Mesodermal cell (in vitro differentiated cells): ENCODE data around the gene DLGAP4.

Source experiments
- H3K27ac ChIP-seq: 2 replicates; pipeline ENCODE4 v1.7.0; 2013; ENCODE audit warnings: mild to moderate bottlenecking, low read depth, low read length, moderate library complexity; ENCODE audit not compliant: severe bottlenecking
- H3K36me3 ChIP-seq: 2 replicates; pipeline ENCODE4 v1.7.1; 2013; ENCODE audit warnings: mild to moderate bottlenecking, low read length, moderate library complexity; ENCODE audit not compliant: control insufficient read depth, insufficient read depth
- H3K4me1 ChIP-seq: one replicate; pipeline ENCODE4 v1.7.1; 2013; ENCODE audit warnings: mild to moderate bottlenecking, low read length; ENCODE audit not compliant: insufficient read depth, control insufficient read depth, poor library complexity, severe bottlenecking
- H3K4me3 ChIP-seq: 2 replicates; pipeline ENCODE4 v1.7.0; 2013; ENCODE audit warnings: low read length, control low read depth, mild to moderate bottlenecking; ENCODE audit not compliant: insufficient read depth, poor library complexity, severe bottlenecking; ENCODE audit errors: extremely low read depth
- H3K9me3 ChIP-seq: 2 replicates; pipeline ENCODE4 v1.7.1; 2013; ENCODE audit warnings: mild to moderate bottlenecking, low read length, moderate library complexity; ENCODE audit not compliant: control insufficient read depth
- WGBS, 2 experiments: methylation state at CpG; one replicate each; pipeline ENCODE4 v1.1.5; 2013; ENCODE audit warnings: missing lambda C conversion rate in 2 of 2; ENCODE audit not compliant: insufficient coverage in 2 of 2; 5-methylcytosine and 5-hydroxymethylcytosine counted together

The DLGAP4 gene

GRCh38 chr20:36532388-36532787 is 226.2 kb downstream of the DLGAP4 start:
- H3K4me1 ChIP-seq = no peaks in the 10 kb centered on the region
- H3K36me3 ChIP-seq = peaks cover 24% of the 10 kb centered on the region
- H3K4me3 ChIP-seq = no peak overlapping the region
- 91 to 92% methylated on average over 6 to 8 of the region's 10 CpGs for WGBS, 2 experiments
- no peaks in the 10 kb centered on the region for H3K9me3 ChIP-seq
- H3K27ac ChIP-seq = no peak overlapping the region

- Histone ChIP-seq H3K27ac (no peak overlapping the region), H3K9me3 (no peaks in the 10 kb centered on the region), H3K4me3 (no peak overlapping the region), H3K4me1 (no peaks in the 10 kb centered on the region), H3K36me3 (peaks cover 20% of the 10 kb centered on the region)
- WGBS, 2 experiments = 95 to 96% methylated on average over 2 to 3 of the region's 3 CpGs
Observed at GRCh38 chr20:36532822-36533221, 226.7 kb downstream of the DLGAP4 start.

GRCh38 chr20:36538026-36538722 is 232.0 kb downstream of the DLGAP4 start:
- peaks cover 18% of the 10 kb centered on the region for H3K4me1 ChIP-seq
- 89 to 95% methylated on average over 10 to 11 of the region's 11 CpGs for WGBS, 2 experiments

GRCh38 chr20:36540551-36541211 is 234.5 kb downstream of the DLGAP4 start:
- peak overlapping the region; percentile 75 for H3K4me3 ChIP-seq
- H3K27ac ChIP-seq = peak overlapping the region; percentile 81
- peaks cover 34% of the 10 kb centered on the region for H3K4me1 ChIP-seq
- no peaks in the 10 kb centered on the region for H3K9me3 ChIP-seq
- peaks cover 29% of the 10 kb centered on the region for H3K36me3 ChIP-seq
- WGBS, 2 experiments = 24 to 37% methylated on average over 31 to 36 of the region's 41 CpGs

More at GRCh38 chr20:36538026-36538722, 232.0 kb downstream of the DLGAP4 start:
- Histone ChIP-seq H3K36me3 (peaks cover 10% of the 10 kb centered on the region), H3K9me3 (no peaks in the 10 kb centered on the region), H3K27ac (no peak overlapping the region), H3K4me3 (no peak overlapping the region)

- WGBS, 2 experiments = 1 to 4% methylated on average over 17 to 39 of the region's 41 CpGs
- H3K4me3 ChIP-seq = peak within 1 kb of the TSS; percentile 75
- H3K4me1 ChIP-seq = peaks cover 34% of the 10 kb centered on the region
- no peaks in the 10 kb centered on the region for H3K9me3 ChIP-seq
- H3K36me3 ChIP-seq = peaks cover 32% of the 10 kb centered on the region
- peak within 1 kb of the TSS; percentile 81 for H3K27ac ChIP-seq
Observed at GRCh38 chr20:36541227-36541767, 235.2 kb downstream of the DLGAP4 start, which contains the start of gene MYL9. Gene MYL9, plus strand, starts transcription at chr20:36541519. Its CDS starts 3,366 bp downstream, at chr20:36544885.

- peak overlapping the region; percentile 81 for H3K27ac ChIP-seq
- H3K4me1 ChIP-seq = peaks cover 34% of the 10 kb centered on the region
- H3K9me3 ChIP-seq = no peaks in the 10 kb centered on the region
- 0 to 17% methylated on average over 5 to 7 of the region's 14 CpGs for WGBS, 2 experiments
- H3K4me3 ChIP-seq = peak overlapping the region; percentile 75
- peaks cover 37% of the 10 kb centered on the region for H3K36me3 ChIP-seq
Observed at GRCh38 chr20:36541768-36542488, 235.8 kb downstream of the DLGAP4 start.

- Histone ChIP-seq H3K4me1 (peaks cover 34% of the 10 kb centered on the region), H3K27ac (no peak overlapping the region), H3K4me3 (peak overlapping the region; percentile 75), H3K36me3 (peaks cover 44% of the 10 kb centered on the region), H3K9me3 (no peaks in the 10 kb centered on the region)
- 81 to 94% methylated on average over 6 to 10 of the region's 10 CpGs for WGBS, 2 experiments
Observed at GRCh38 chr20:36542516-36543183, 236.5 kb downstream of the DLGAP4 start.

- WGBS, 2 experiments = 92 to 95% methylated on average over 13 of the region's 14 CpGs
- Histone ChIP-seq H3K36me3 (peaks cover 48% of the 10 kb centered on the region), H3K27ac (peak overlapping the region; percentile 26), H3K9me3 (no peaks in the 10 kb centered on the region), H3K4me1 (peaks cover 34% of the 10 kb centered on the region), H3K4me3 (peak overlapping the region; percentile 75)
Observed at GRCh38 chr20:36543184-36544133, 237.3 kb downstream of the DLGAP4 start.

- Histone ChIP-seq H3K36me3 (peaks cover 48% of the 10 kb centered on the region), H3K27ac (no peak overlapping the region), H3K4me3 (no peak overlapping the region), H3K4me1 (peaks cover 34% of the 10 kb centered on the region), H3K9me3 (no peaks in the 10 kb centered on the region)
- WGBS, 2 experiments = 86 to 92% methylated on average over 13 to 14 of the region's 15 CpGs
Observed at GRCh38 chr20:36544134-36545018, 238.2 kb downstream of the DLGAP4 start.
